Gastrocnemius medialis (tissue), 4 donors: ENCODE data around the gene AARS2.

Experiments
- POLR2A ChIP-seq, 2 donors: fragments of 450-650 bp; IDR thresholded peaks; one replicate each; pipeline ENCODE4 v1.6.1; 2017; ENCODE audit warnings: antibody characterized with exemption in 2 of 2, mild to moderate bottlenecking in 2 of 2, moderate library complexity in 2 of 2
- TF ChIP-seq, protein P1 (sequence below), 5 experiments: fragments of 450-650 bp in 3 of 5; fragments of 200-600 bp in 2 of 5; sonication (generic) in 2 of 5; IDR thresholded peaks in 4 of 5; conservative IDR thresholded peaks in 1 of 5; 1 replicate in 4 of 5; 2 replicates in 1 of 5; pipeline ENCODE4 v1.5.1; 2016 to 2019; ENCODE audit warnings: antibody characterized with exemption in 5 of 5, mild to moderate bottlenecking in 3 of 5, moderate library complexity in 3 of 5

DNA sequence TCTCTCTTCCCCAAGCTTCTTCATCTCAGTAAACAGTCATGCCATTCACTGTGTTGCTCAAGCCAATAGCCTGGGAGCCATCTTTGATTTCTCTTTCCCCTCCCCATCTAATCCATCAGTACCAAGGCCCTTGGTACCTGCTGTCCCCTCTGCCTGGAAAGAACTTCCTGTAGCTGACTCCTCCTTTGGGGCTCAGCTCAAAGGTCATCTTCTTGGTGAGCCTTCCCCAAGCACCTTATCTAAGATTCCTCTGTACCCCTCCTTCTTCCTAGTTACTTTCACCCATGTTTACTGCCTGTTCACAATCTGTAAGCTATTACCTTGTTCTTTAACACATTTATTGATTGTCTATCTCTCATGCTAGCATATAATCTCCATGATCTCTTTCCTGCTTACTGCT, 3.5 kb downstream of the AARS2 start:
- TF ChIP-seq, protein P1, sequence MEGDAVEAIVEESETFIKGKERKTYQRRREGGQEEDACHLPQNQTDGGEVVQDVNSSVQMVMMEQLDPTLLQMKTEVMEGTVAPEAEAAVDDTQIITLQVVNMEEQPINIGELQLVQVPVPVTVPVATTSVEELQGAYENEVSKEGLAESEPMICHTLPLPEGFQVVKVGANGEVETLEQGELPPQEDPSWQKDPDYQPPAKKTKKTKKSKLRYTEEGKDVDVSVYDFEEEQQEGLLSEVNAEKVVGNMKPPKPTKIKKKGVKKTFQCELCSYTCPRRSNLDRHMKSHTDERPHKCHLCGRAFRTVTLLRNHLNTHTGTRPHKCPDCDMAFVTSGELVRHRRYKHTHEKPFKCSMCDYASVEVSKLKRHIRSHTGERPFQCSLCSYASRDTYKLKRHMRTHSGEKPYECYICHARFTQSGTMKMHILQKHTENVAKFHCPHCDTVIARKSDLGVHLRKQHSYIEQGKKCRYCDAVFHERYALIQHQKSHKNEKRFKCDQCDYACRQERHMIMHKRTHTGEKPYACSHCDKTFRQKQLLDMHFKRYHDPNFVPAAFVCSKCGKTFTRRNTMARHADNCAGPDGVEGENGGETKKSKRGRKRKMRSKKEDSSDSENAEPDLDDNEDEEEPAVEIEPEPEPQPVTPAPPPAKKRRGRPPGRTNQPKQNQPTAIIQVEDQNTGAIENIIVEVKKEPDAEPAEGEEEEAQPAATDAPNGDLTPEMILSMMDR (IDR thresholded peaks at IDR 0.05 in 4 of 5, conservative IDR thresholded peaks at IDR 0.05 in 1 of 5), result no peak
- TF ChIP-seq POLR2A (IDR thresholded peaks at IDR 0.05), result no peak
